Panc1 (cell line): ENCODE data around the gene CNTN5. TPM values are rescaled to one million over a fixed set of nuclear protein-coding genes. Genes with fewer than 3 reads are reported as not detected.

ENCODE experiments used
- ATAC-seq: fragments of 200-7000 bp; cut with Tn5 transposase; 2 replicates; pipeline ENCODE4 v1.9.1; 2020; ENCODE audit warnings: mild to moderate bottlenecking, moderate library complexity
- BruUV-seq: library from RNA; stranded (reverse); fragments of 400-500 nt; replicated peaks from 2 replicates; lab custom pipeline; 2021; lab: Mats Ljungman, UMichigan
- CTCF ChIA-PET: fragments of 300-600 bp; sonication (Branson Sonifier 250); formaldehyde crosslinking; loops from one replicate; lab custom pipeline; 2022; ENCODE audit warnings: antibody characterized with exemption; lab: Charles Lee
- POLR2A ChIA-PET: fragments of 300-600 bp; sonication (Branson Sonifier 250); formaldehyde crosslinking; loops from one replicate; lab custom pipeline; 2022; ENCODE audit warnings: antibody characterized with exemption; lab: Charles Lee
- DNase-seq: peaks from one replicate; pipeline ENCODE4 v3.0.0-alpha.2; 2010; ENCODE audit warnings: low read depth, low spot score
- H3K27ac ChIP-seq: 2 replicates; pipeline ENCODE4 v1.5.1; 2011; ENCODE audit warnings: mild to moderate bottlenecking, low read length, inconsistent platforms
- H3K27me3 ChIP-seq: fragments of 200-500 bp; sonication (Bioruptor generic); 2 replicates; pipeline ENCODE4 v1.6.0; 2014; ENCODE audit warnings: low read length, inconsistent platforms; ENCODE audit not compliant: control insufficient read depth, insufficient read depth
- H3K36me3 ChIP-seq: fragments of 200-500 bp; sonication (Bioruptor generic); 2 replicates; pipeline ENCODE4 v1.5.1; 2014; ENCODE audit warnings: inconsistent platforms, mild to moderate bottlenecking, low read length, moderate library complexity; ENCODE audit not compliant: control insufficient read depth, insufficient read depth
- H3K4me1 ChIP-seq: 2 replicates; pipeline ENCODE4 v1.5.1; 2011; ENCODE audit warnings: inconsistent platforms, mild to moderate bottlenecking, low read length, moderate library complexity; ENCODE audit not compliant: control insufficient read depth, insufficient read depth
- H3K4me3 ChIP-seq, 2 experiments: 2 replicates each; pipeline ENCODE4 v1.5.1; 2011 to 2012; ENCODE audit warnings: low read depth in 2 of 2, low read length in 2 of 2, mild to moderate bottlenecking in 2 of 2, inconsistent platforms in 1 of 2, moderate library complexity in 1 of 2
- H3K9me3 ChIP-seq: fragments of 200-500 bp; sonication (Bioruptor generic); 2 replicates; pipeline ENCODE4 v1.5.1; 2014; ENCODE audit warnings: low read depth, mild to moderate bottlenecking, inconsistent platforms, low read length, moderate library complexity; ENCODE audit not compliant: control insufficient read depth, insufficient read depth
- CTCF ChIP-seq: fragments of 450-650 bp; IDR thresholded peaks from 2 replicates; pipeline ENCODE4 v1.5.1; 2017; ENCODE audit warnings: mild to moderate bottlenecking
- POLR2AphosphoS5 ChIP-seq: IDR thresholded peaks from 2 replicates; pipeline ENCODE4 v1.6.1; 2012; ENCODE audit warnings: mild to moderate bottlenecking, low read depth, low read length, moderate library complexity
- REST ChIP-seq, 2 experiments: IDR thresholded peaks; 2 replicates each; pipeline ENCODE4 v1.6.1; 2011 to 2012; ENCODE audit warnings: low read depth in 2 of 2, control low read depth in 1 of 2, low read length in 1 of 2, mild to moderate bottlenecking in 1 of 2, moderate library complexity in 1 of 2; ENCODE audit not compliant: insufficient read depth in 1 of 2
- SIN3A ChIP-seq: IDR thresholded peaks from 2 replicates; pipeline ENCODE4 v1.6.1; 2012; ENCODE audit warnings: low read depth, mild to moderate bottlenecking, low read length, moderate library complexity, borderline replicate concordance; ENCODE audit not compliant: insufficient read depth
- TCF7L2 ChIP-seq: IDR thresholded peaks from 2 replicates; pipeline ENCODE4 v1.6.1; 2011; ENCODE audit warnings: mild to moderate bottlenecking, low read depth, low read length, inconsistent platforms
- in situ Hi-C: cut with HindIII; loops from 2 replicates; pipeline ENCODE4 v1.10.0; 2016; ENCODE audit warnings: low sequenced_read_pairs, low pct_unique_long_range_greater_than_20kb
- intact Hi-C: fragments of 100-400 bp; cut with micrococcal nuclease; formaldehyde crosslinking; loops from one replicate; pipeline ENCODE4 v1.10.0; 2022; ENCODE audit not compliant: unreplicated experiment
- total RNA-seq: library from RNA; stranded (reverse); gene quantifications from one replicate; pipeline ENCODE4 v1.2.1, GENCODE V29; 2021; ENCODE audit not compliant: unreplicated experiment

CNTN5 gene
- total RNA-seq, 1 experiment from 2014 or later, result not detected

GRCh38 chr11:100190395-100190794 is 1169.6 kb downstream of the CNTN5 start:
- POLR2A ChIA-PET, result interaction anchor here (0.7 kb wide), 1 partner anchor 425 kb away, joined by 7 read pairs; no protein-coding TSS in a partner anchor
- ATAC-seq, result no peak
- Histone ChIP-seq H3K4me3 (no peak overlapping the region), H3K36me3 (no peaks in the 10 kb centered on the region), H3K27ac (no peak overlapping the region), H3K27me3 (no peaks in the 10 kb centered on the region), H3K9me3 (peaks cover 2% of the 10 kb centered on the region; the same call in 1 of the 2 replicates), H3K4me1 (no peaks in the 10 kb centered on the region)
- no peak for DNase-seq
- in situ Hi-C loops, result no loop called here
- intact Hi-C loops, result no loop called here
- CTCF ChIA-PET, result no interaction called here
- TF ChIP-seq TCF7L2, result no peak
- BruUV-seq, result no TSS peak

DNA sequence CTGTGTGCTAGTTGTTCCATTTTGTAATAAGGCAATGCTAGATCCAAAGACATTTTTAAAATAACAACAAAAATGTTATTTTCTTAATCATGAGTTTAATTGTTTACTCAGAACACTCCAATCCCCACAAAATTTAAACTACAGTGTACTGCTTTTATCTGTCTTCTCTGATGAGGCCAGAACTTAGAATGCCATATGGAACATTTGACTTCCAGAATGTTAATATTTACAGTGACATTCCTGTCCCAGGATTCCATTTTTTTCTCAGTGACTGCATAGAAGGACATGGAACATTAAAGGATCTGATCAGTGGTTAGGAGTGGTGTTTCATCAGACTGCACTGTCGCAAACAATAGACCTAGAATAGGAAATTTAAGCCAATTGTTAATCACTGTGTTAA is 1171.4 kb downstream of the CNTN5 start:
- no peak overlapping the region for H3K27ac ChIP-seq
- H3K4me1 ChIP-seq, result no peaks in the 10 kb centered on the region
- intact Hi-C loops (no loop called here), in situ Hi-C loops (no loop called here)
- CTCF ChIA-PET, result no interaction called here
- H3K9me3 ChIP-seq, result peaks cover 2% of the 10 kb centered on the region; the same call in 1 of the 2 replicates
- no TSS peak for BruUV-seq
- H3K4me3 ChIP-seq, result no peak overlapping the region
- H3K36me3 ChIP-seq, result no peaks in the 10 kb centered on the region
- ATAC-seq (no peak), DNase-seq (no peak)
- no peaks in the 10 kb centered on the region for H3K27me3 ChIP-seq
- TF ChIP-seq REST (IDR thresholded peaks at IDR 0.05; ENCODE audit: insufficient read depth in 1 of 2, low read depth in 2 of 2, low read length in 1 of 2), result no peak
- TF ChIP-seq POLR2AphosphoS5, result no peak
- TF ChIP-seq SIN3A, result no peak
- TF ChIP-seq TCF7L2, result no peak
- no peak for TF ChIP-seq CTCF
- POLR2A ChIA-PET, result no interaction called here

GRCh38 chr11:100203789-100204188 is 1183.0 kb downstream of the CNTN5 start:
- Histone ChIP-seq H3K4me1 (no peaks in the 10 kb centered on the region), H3K4me3 (no peak overlapping the region), H3K27ac (no peak overlapping the region), H3K36me3 (no peaks in the 10 kb centered on the region), H3K27me3 (no peaks in the 10 kb centered on the region), H3K9me3 (no peaks in the 10 kb centered on the region)
- ChIA-PET POLR2A (interaction anchor here (0.5 kb wide), 1 partner anchor 244 kb away, joined by 3 read pairs; no protein-coding TSS in a partner anchor), CTCF (no interaction called here)
- intact Hi-C loops (no loop called here), in situ Hi-C loops (no loop called here)
- TF ChIP-seq TCF7L2 (no peak), CTCF (no peak), POLR2AphosphoS5 (no peak), SIN3A (no peak), REST (IDR thresholded peaks at IDR 0.05; ENCODE audit: insufficient read depth in 1 of 2, low read depth in 2 of 2, low read length in 1 of 2) (no peak)
- ATAC-seq, result no peak
- DNase-seq, result no peak
- BruUV-seq, result no TSS peak
